Neural progenitor cell (in vitro differentiated cells): ENCODE measurements around the gene SIN3B. TPM values are rescaled to one million over a fixed set of nuclear protein-coding genes. Genes with fewer than 3 reads are reported as not detected.

Source experiments
- DNase-seq: peaks from one replicate; pipeline ENCODE4 v3.0.0-alpha.2; 2016; ENCODE audit warnings: low spot score
- H2AFZ ChIP-seq: fragments of 200-600 bp; sonication (generic); replicated peaks from 2 replicates; pipeline ENCODE4 v1.6.1; 2016; ENCODE audit warnings: antibody characterized with exemption
- H3F3A ChIP-seq: fragments of 200-600 bp; sonication (generic); 2 replicates; pipeline ENCODE4 v1.6.1; 2016; ENCODE audit warnings: antibody characterized with exemption, low read depth
- H3K27ac ChIP-seq: fragments of 200-600 bp; sonication (generic); 2 replicates; pipeline ENCODE4 v1.5.1; 2016; ENCODE audit warnings: mild to moderate bottlenecking
- H3K27me3 ChIP-seq: fragments of 200-600 bp; sonication (generic); 2 replicates; pipeline ENCODE4 v1.6.1; 2016; ENCODE audit warnings: mild to moderate bottlenecking, moderate library complexity
- H3K36me3 ChIP-seq: fragments of 200-600 bp; sonication (generic); 2 replicates; pipeline ENCODE4 v1.5.1; 2016
- H3K4me1 ChIP-seq: fragments of 200-600 bp; sonication (generic); 2 replicates; pipeline ENCODE4 v1.6.1; 2016; ENCODE audit warnings: mixed run types
- H3K4me2 ChIP-seq: fragments of 200-600 bp; sonication (generic); 2 replicates; pipeline ENCODE4 v1.6.1; 2016
- H3K4me3 ChIP-seq: fragments of 200-600 bp; sonication (generic); 2 replicates; pipeline ENCODE4 v1.5.1; 2016
- H3K79me2 ChIP-seq: fragments of 200-600 bp; sonication (generic); 2 replicates; pipeline ENCODE4 v1.6.1; 2016; ENCODE audit warnings: low read depth
- H3K9ac ChIP-seq: fragments of 200-600 bp; sonication (generic); 2 replicates; pipeline ENCODE4 v1.6.1; 2016
- H3K9me3 ChIP-seq: fragments of 200-600 bp; sonication (generic); 2 replicates; pipeline ENCODE4 v1.5.1; 2016; ENCODE audit warnings: low read depth
- H4K20me1 ChIP-seq: fragments of 200-600 bp; sonication (generic); 2 replicates; pipeline ENCODE4 v1.6.1; 2016; ENCODE audit warnings: low read depth
- H3K27ac Mint-ChIP-seq: 3 replicates; pipeline ENCODE4 v1.8.0; 2021; ENCODE audit warnings: mixed read lengths
- H3K27me3 Mint-ChIP-seq: 2 replicates; pipeline ENCODE4 v1.8.0; 2022; ENCODE audit warnings: low read depth, mild to moderate bottlenecking, inconsistent platforms, moderate library complexity, mixed read lengths; ENCODE audit not compliant: insufficient read depth
- H3K36me3 Mint-ChIP-seq: 3 replicates; pipeline ENCODE4 v1.8.0; 2021; ENCODE audit warnings: mixed read lengths
- H3K4me1 Mint-ChIP-seq: 3 replicates; pipeline ENCODE4 v1.8.0; 2021; ENCODE audit warnings: mixed read lengths
- H3K4me3 Mint-ChIP-seq: 3 replicates; pipeline ENCODE4 v1.8.0; 2021; ENCODE audit warnings: mild to moderate bottlenecking, moderate library complexity, mixed read lengths
- H3K9me3 Mint-ChIP-seq: 3 replicates; pipeline ENCODE4 v1.8.0; 2020; ENCODE audit warnings: mixed read lengths
- EZH2 ChIP-seq: fragments of 200-600 bp; sonication (generic); IDR thresholded peaks from 2 replicates; pipeline ENCODE4 v1.6.1; 2017; ENCODE audit warnings: antibody characterized with exemption, mild to moderate bottlenecking, moderate library complexity
- EZH2phosphoT487 ChIP-seq: fragments of 200-600 bp; sonication (generic); IDR thresholded peaks from 2 replicates; pipeline ENCODE4 v1.6.1; 2017; ENCODE audit warnings: antibody characterized with exemption
- total RNA-seq: library from RNA; depleted of rRNA; stranded (reverse); fragments of >200 nt; gene quantifications from 2 replicates; pipeline ENCODE4 v1.2.3, GENCODE V29; 2015; ENCODE audit warnings: low replicate concordance
- TF ChIP-seq, protein P1 (sequence below): fragments of 200-600 bp; sonication (generic); IDR thresholded peaks from 2 replicates; pipeline ENCODE4 v1.5.1; 2017; ENCODE audit warnings: antibody characterized with exemption, mild to moderate bottlenecking

SIN3B gene
- total RNA-seq, 1 donor from 2014 or later, result 21.2 TPM

DNA sequence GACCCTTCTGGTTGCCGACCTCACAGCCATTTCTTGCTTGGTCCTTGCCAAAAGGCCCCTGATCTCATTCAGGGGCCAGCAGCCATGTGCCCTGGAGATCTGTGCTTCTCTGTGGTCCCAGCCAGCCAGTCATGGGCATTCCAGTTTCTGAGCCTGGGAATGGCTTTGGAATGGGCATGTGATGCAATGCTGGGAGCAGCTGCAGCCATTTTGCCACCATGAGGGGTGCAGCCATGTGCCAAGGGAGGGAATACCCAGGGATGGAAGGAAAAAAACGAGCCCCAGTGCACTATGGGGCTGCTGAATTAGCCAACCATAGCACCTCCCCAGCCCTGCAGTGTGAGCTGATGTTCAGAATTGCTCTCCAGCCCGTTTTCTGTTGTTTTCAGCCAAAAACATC lies 85.9 kb downstream of the SIN3B start:
- H3K27ac ChIP-seq, result no peak overlapping the region
- Mint-ChIP-seq H3K36me3 (peaks cover 4% of the 10 kb centered on the region), H3K27ac (no peak overlapping the region), H3K4me1 (no peaks in the 10 kb centered on the region), H3K9me3 (peaks cover 30% of the 10 kb centered on the region), H3K4me3 (no peak overlapping the region), H3K27me3 (peaks cover 4% of the 10 kb centered on the region)
- no peak overlapping the region for H3K4me2 ChIP-seq
- H3K9ac ChIP-seq, result no peak overlapping the region
- H3K9me3 ChIP-seq, result peaks cover 8% of the 10 kb centered on the region
- H3F3A ChIP-seq, result no peaks in the 10 kb centered on the region
- no peaks in the 10 kb centered on the region for H3K79me2 ChIP-seq
- no peaks in the 10 kb centered on the region for H4K20me1 ChIP-seq
- no peak overlapping the region for H3K4me3 ChIP-seq
- no peak for DNase-seq
- TF ChIP-seq, protein P1, sequence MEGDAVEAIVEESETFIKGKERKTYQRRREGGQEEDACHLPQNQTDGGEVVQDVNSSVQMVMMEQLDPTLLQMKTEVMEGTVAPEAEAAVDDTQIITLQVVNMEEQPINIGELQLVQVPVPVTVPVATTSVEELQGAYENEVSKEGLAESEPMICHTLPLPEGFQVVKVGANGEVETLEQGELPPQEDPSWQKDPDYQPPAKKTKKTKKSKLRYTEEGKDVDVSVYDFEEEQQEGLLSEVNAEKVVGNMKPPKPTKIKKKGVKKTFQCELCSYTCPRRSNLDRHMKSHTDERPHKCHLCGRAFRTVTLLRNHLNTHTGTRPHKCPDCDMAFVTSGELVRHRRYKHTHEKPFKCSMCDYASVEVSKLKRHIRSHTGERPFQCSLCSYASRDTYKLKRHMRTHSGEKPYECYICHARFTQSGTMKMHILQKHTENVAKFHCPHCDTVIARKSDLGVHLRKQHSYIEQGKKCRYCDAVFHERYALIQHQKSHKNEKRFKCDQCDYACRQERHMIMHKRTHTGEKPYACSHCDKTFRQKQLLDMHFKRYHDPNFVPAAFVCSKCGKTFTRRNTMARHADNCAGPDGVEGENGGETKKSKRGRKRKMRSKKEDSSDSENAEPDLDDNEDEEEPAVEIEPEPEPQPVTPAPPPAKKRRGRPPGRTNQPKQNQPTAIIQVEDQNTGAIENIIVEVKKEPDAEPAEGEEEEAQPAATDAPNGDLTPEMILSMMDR, result no peak
- TF ChIP-seq EZH2phosphoT487 (no peak), EZH2 (no peak)
- no peaks in the 10 kb centered on the region for H3K27me3 ChIP-seq
- H3K36me3 ChIP-seq, result no peaks in the 10 kb centered on the region
- H2AFZ ChIP-seq, result no peak overlapping the region
- no peaks in the 10 kb centered on the region for H3K4me1 ChIP-seq

DNA sequence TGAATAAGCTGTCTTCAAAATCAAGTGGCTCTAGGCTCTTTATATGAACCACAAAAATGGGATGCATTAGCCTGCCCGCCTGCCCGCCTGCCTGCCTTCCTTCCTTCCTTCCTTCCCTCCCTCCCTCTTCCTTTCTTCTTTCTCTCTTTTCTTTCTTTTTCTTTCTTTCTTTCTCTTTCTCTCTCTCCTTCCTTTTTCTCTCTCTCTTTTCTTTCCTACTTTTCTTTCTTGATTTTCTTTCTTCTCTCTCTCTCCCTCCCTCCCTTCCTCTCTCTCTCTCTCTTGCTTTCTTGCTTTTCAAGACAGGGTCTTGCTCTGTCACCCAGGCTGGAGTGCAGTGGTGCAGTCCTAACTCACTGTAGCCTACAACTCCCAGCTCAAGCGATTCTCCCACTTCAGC lies 86.5 kb downstream of the SIN3B start:
- H3K27me3 Mint-ChIP-seq, result peaks cover 4% of the 10 kb centered on the region
- no peak overlapping the region for H3K4me3 Mint-ChIP-seq
- no peaks in the 10 kb centered on the region for H3F3A ChIP-seq
- H3K9me3 ChIP-seq, result peaks cover 8% of the 10 kb centered on the region
- H3K27ac Mint-ChIP-seq, result no peak overlapping the region
- H3K4me1 ChIP-seq, result no peaks in the 10 kb centered on the region
- no peaks in the 10 kb centered on the region for H4K20me1 ChIP-seq
- TF ChIP-seq, protein P1, result no peak
- no peak for TF ChIP-seq EZH2phosphoT487
- no peak for TF ChIP-seq EZH2
- peaks cover 4% of the 10 kb centered on the region for H3K36me3 Mint-ChIP-seq
- no peak overlapping the region for H3K27ac ChIP-seq
- no peak overlapping the region for H3K9ac ChIP-seq
- no peak for DNase-seq
- no peak overlapping the region for H3K4me2 ChIP-seq
- no peaks in the 10 kb centered on the region for H3K36me3 ChIP-seq
- no peaks in the 10 kb centered on the region for H3K27me3 ChIP-seq
- H3K4me1 Mint-ChIP-seq, result no peaks in the 10 kb centered on the region
- no peak overlapping the region for H2AFZ ChIP-seq
- H3K4me3 ChIP-seq, result no peak overlapping the region
- H3K79me2 ChIP-seq, result no peaks in the 10 kb centered on the region
- H3K9me3 Mint-ChIP-seq, result peaks cover 27% of the 10 kb centered on the region

DNA sequence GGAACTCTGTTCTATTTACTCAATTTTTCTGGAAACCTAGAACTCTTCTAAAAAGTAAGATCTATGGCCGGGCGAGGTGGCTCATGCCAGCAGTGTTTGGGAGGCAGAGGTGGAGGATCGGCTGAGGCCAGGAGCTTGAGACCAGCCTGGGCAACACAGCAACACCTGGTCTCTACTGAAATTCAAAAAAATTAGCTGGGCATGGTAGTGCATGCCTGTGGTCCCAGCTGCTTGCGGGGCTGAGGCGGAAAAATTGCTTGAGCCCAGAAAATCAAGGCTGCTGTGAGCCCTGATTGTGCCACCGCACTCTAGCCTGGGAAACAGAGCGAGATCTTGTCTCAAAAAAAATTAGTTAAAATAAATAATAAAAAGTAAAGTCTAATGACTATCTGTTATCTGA lies 88.2 kb downstream of the SIN3B start:
- H3K4me1 Mint-ChIP-seq, result no peaks in the 10 kb centered on the region
- Histone ChIP-seq H3K79me2 (no peaks in the 10 kb centered on the region), H3K36me3 (no peaks in the 10 kb centered on the region), H3K27ac (no peak overlapping the region), H3K27me3 (no peaks in the 10 kb centered on the region), H2AFZ (no peak overlapping the region), H3F3A (no peaks in the 10 kb centered on the region), H4K20me1 (no peaks in the 10 kb centered on the region), H3K4me1 (no peaks in the 10 kb centered on the region), H3K9me3 (peaks cover 8% of the 10 kb centered on the region), H3K4me2 (no peak overlapping the region), H3K4me3 (no peak overlapping the region), H3K9ac (no peak overlapping the region)
- no peak for TF ChIP-seq EZH2phosphoT487
- no peak for TF ChIP-seq EZH2
- TF ChIP-seq, protein P1, result no peak
- no peak overlapping the region for H3K4me3 Mint-ChIP-seq
- H3K27me3 Mint-ChIP-seq, result peaks cover 4% of the 10 kb centered on the region
- peaks cover 4% of the 10 kb centered on the region for H3K36me3 Mint-ChIP-seq
- no peak overlapping the region for H3K27ac Mint-ChIP-seq
- DNase-seq, result no peak
- peaks cover 20% of the 10 kb centered on the region for H3K9me3 Mint-ChIP-seq
